ENCODE results near the gene WFDC5. TPM values are rescaled to one million over a fixed set of nuclear protein-coding genes. Genes with fewer than 3 reads are reported as not detected.

The WFDC5 gene
- total and polyA plus RNA-seq, 2 donors (not counting 3 experiments of a cell fraction or from before 2014, with no cell fraction given) = not detected

- H3K4me2 ChIP-seq (ENCODE audit: insufficient read depth, low read length) = no peak overlapping the region
- TF ChIP-seq GATA2 (IDR thresholded peaks at IDR 0.05; ENCODE audit: insufficient read depth, insufficient read length, low read depth, low read length) = peak; percentile 66
- TF ChIP-seq MAX (IDR thresholded peaks at IDR 0.05; ENCODE audit: insufficient read depth, insufficient read length) = no peak
- ChIA-PET POLR2A (no interaction called here), CTCF (interaction anchor here (0.6 to 2.5 kb wide), 5 partner anchors 12 to 39 kb away, joined by 3 to 16 read pairs (median 4); no protein-coding TSS in a partner anchor)
- no peak for DNase-seq (ENCODE audit: low read depth, low spot score)
- H3K9ac ChIP-seq (replicated peaks; ENCODE audit: extremely low read depth, insufficient read depth, low read length) = no peak overlapping the region
- H3K79me2 ChIP-seq (ENCODE audit: control insufficient read depth, insufficient read depth, low read length) = no peaks in the 10 kb centered on the region
- H3K9me3 ChIP-seq (replicated peaks; ENCODE audit: control insufficient read depth, insufficient read depth, low read length) = no peaks in the 10 kb centered on the region
- H3K27ac ChIP-seq (ENCODE audit: insufficient read depth, low read depth, low read length) = no peak overlapping the region
- no peak overlapping the region for H2AFZ ChIP-seq (ENCODE audit: low read depth, low read length)
- no peak overlapping the region for H3K4me3 ChIP-seq (replicated peaks in 1 of 3; ENCODE audit: insufficient read depth in 1 of 3, low read depth in 1 of 3, low read length in 3 of 3)
- BruUV-seq (replicated peaks) = no TSS peak
- dilution Hi-C loops (cut with MboI; ENCODE audit: extremely low pct_ligation_motif_present, low sequenced_read_pairs) (no loop called here), intact Hi-C loops (cut with micrococcal nuclease) (no loop called here)
- H3K4me1 ChIP-seq (ENCODE audit: control insufficient read depth, extremely low read depth, insufficient read depth, low read length) = peaks cover 2% of the 10 kb centered on the region
- H3K36me3 ChIP-seq (ENCODE audit: control insufficient read depth in 2 of 2, extremely low read depth in 1 of 2, insufficient read depth in 2 of 2, low read length in 2 of 2) = no peaks in the 10 kb centered on the region
- no peaks in the 10 kb centered on the region for H3K9me1 ChIP-seq (replicated peaks; ENCODE audit: control insufficient read depth, extremely low read depth, insufficient read depth, low read length)
- no peaks in the 10 kb centered on the region for H4K20me1 ChIP-seq (replicated peaks; ENCODE audit: control insufficient read depth, extremely low read depth, insufficient read depth, low read length)
- no peak for FAIRE-seq
- H3K27me3 ChIP-seq (ENCODE audit: control insufficient read depth in 2 of 2, insufficient read depth in 2 of 2, low read length in 2 of 2) = no peaks in the 10 kb centered on the region
These were observed 31.8 kb downstream of the WFDC5 start for GRCh38 chr20:45083127-45083526.

GRCh38 chr20:45082468-45082867 lies 32.5 kb downstream of the WFDC5 start:
- ChIA-PET CTCF (interaction anchor here (1.4 to 2.5 kb wide), 4 partner anchors 13 to 38 kb away, joined by 4 to 16 read pairs (median 5); no protein-coding TSS in a partner anchor), POLR2A (no interaction called here)
- dilution Hi-C loops (cut with MboI; ENCODE audit: extremely low pct_ligation_motif_present, low sequenced_read_pairs) (no loop called here), intact Hi-C loops (cut with micrococcal nuclease) (no loop called here)
- Histone ChIP-seq H3K9me3 (replicated peaks; ENCODE audit: control insufficient read depth, insufficient read depth, low read length) (no peaks in the 10 kb centered on the region), H3K4me3 (replicated peaks in 1 of 3; ENCODE audit: insufficient read depth in 1 of 3, low read depth in 1 of 3, low read length in 3 of 3) (no peak overlapping the region), H4K20me1 (replicated peaks; ENCODE audit: control insufficient read depth, extremely low read depth, insufficient read depth, low read length) (no peaks in the 10 kb centered on the region), H3K9me1 (replicated peaks; ENCODE audit: control insufficient read depth, extremely low read depth, insufficient read depth, low read length) (no peaks in the 10 kb centered on the region), H3K4me1 (ENCODE audit: control insufficient read depth, extremely low read depth, insufficient read depth, low read length) (peaks cover 2% of the 10 kb centered on the region), H3K4me2 (ENCODE audit: insufficient read depth, low read length) (no peak overlapping the region), H2AFZ (ENCODE audit: low read depth, low read length) (no peak overlapping the region), H3K36me3 (ENCODE audit: control insufficient read depth in 2 of 2, extremely low read depth in 1 of 2, insufficient read depth in 2 of 2, low read length in 2 of 2) (no peaks in the 10 kb centered on the region), H3K27ac (ENCODE audit: insufficient read depth, low read depth, low read length) (no peak overlapping the region), H3K27me3 (ENCODE audit: control insufficient read depth in 2 of 2, insufficient read depth in 2 of 2, low read length in 2 of 2) (no peaks in the 10 kb centered on the region), H3K9ac (replicated peaks; ENCODE audit: extremely low read depth, insufficient read depth, low read length) (no peak overlapping the region), H3K79me2 (ENCODE audit: control insufficient read depth, insufficient read depth, low read length) (no peaks in the 10 kb centered on the region)
- BruUV-seq (replicated peaks) = no TSS peak
- DNase-seq (ENCODE audit: low read depth, low spot score) (no peak), FAIRE-seq (no peak)
- TF ChIP-seq JUN (IDR thresholded peaks at IDR 0.05; ENCODE audit: borderline replicate concordance, insufficient read depth, insufficient read length, low read depth) = no peak
- no peak for TF ChIP-seq MAX (IDR thresholded peaks at IDR 0.05; ENCODE audit: insufficient read depth, insufficient read length)
- TF ChIP-seq MYC (IDR thresholded peaks at IDR 0.05; ENCODE audit: low read depth, low read length) = no peak
- no peak for TF ChIP-seq CTCF (IDR thresholded peaks at IDR 0.05; ENCODE audit: extremely low read depth in 1 of 2, insufficient read depth in 1 of 2, low read depth in 1 of 2, low read length in 2 of 2)
- TF ChIP-seq POLR2A (IDR thresholded peaks at IDR 0.05; ENCODE audit: low read depth, low read length) = no peak
- TF ChIP-seq EZH2 (IDR thresholded peaks at IDR 0.05; ENCODE audit: borderline replicate concordance, low read depth, low read length, severe bottlenecking) = no peak
- TF ChIP-seq FOS (IDR thresholded peaks at IDR 0.05; ENCODE audit: borderline replicate concordance, insufficient read depth, low read length) = no peak
- TF ChIP-seq GATA2 (IDR thresholded peaks at IDR 0.05; ENCODE audit: insufficient read depth, insufficient read length, low read depth, low read length) = no peak
- no peak for TF ChIP-seq POLR2AphosphoS5 (IDR thresholded peaks at IDR 0.05; ENCODE audit: insufficient read depth, low read depth, low read length)
